Skeletal muscle satellite cell (primary cell): ENCODE measurements around the gene REPS1.

ENCODE experiments used
- H3K27me3 ChIP-seq: 2 replicates; pipeline ENCODE4 v1.7.0; 2013; ENCODE audit warnings: low read length; ENCODE audit not compliant: control insufficient read depth, insufficient read depth
- H3K36me3 ChIP-seq: 2 replicates; pipeline ENCODE4 v1.7.0; 2013; ENCODE audit warnings: mild to moderate bottlenecking, control low read depth, low read length; ENCODE audit not compliant: insufficient read depth
- H3K4me1 ChIP-seq: 2 replicates; pipeline ENCODE4 v1.7.0; 2013; ENCODE audit warnings: low read length; ENCODE audit not compliant: control insufficient read depth, insufficient read depth
- H3K4me2 ChIP-seq: 2 replicates; pipeline ENCODE4 v1.7.0; 2013; ENCODE audit warnings: mild to moderate bottlenecking, low read length
- H3K4me3 ChIP-seq: 2 replicates; pipeline ENCODE4 v1.7.0; 2013; ENCODE audit warnings: low read length
- H3K9ac ChIP-seq: 2 replicates; pipeline ENCODE4 v1.7.0; 2013; ENCODE audit warnings: mild to moderate bottlenecking, low read depth, low read length, moderate library complexity
- H3K9me3 ChIP-seq: replicated peaks from 2 replicates; pipeline ENCODE4 v1.7.0; 2013; ENCODE audit warnings: mild to moderate bottlenecking, control low read depth, low read length

REPS1 gene

GRCh38 chr6:139017227-139017626 is 29.2 kb upstream of the REPS1 start:
- Histone ChIP-seq H3K9me3 (no peaks in the 10 kb centered on the region), H3K36me3 (no peaks in the 10 kb centered on the region), H3K4me1 (no peaks in the 10 kb centered on the region), H3K4me3 (no peak overlapping the region), H3K4me2 (no peak overlapping the region), H3K27me3 (no peaks in the 10 kb centered on the region), H3K9ac (no peak overlapping the region)

- Histone ChIP-seq H3K4me1 (no peaks in the 10 kb centered on the region), H3K9ac (no peak overlapping the region), H3K27me3 (no peaks in the 10 kb centered on the region), H3K4me2 (no peak overlapping the region), H3K36me3 (no peaks in the 10 kb centered on the region), H3K4me3 (no peak overlapping the region), H3K9me3 (no peaks in the 10 kb centered on the region)
These were observed 28.5 kb upstream of the REPS1 start for GRCh38 chr6:139016337-139017213.

DNA sequence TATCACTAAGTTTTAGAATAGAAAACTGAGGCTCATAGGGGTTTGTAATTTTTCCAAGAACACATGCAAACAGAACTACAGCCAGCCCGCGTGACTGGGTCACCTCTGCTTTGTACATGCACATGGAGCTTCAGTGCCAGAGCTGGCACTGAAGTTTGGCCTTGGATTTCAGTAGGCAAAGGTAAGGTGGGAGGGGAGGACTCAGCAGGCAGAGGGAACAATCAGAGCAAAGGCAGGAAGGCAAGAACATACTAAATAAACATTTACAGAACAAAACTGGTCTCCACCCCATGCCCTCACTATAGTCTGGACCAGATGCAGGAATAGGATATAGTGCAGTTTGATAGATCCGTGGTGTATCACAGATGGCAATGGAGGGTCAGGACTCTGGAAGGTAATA is 26.9 kb upstream of the REPS1 start:
- H3K4me3 ChIP-seq: no peak overlapping the region
- H3K9ac ChIP-seq: no peak overlapping the region
- no peaks in the 10 kb centered on the region for H3K4me1 ChIP-seq
- H3K4me2 ChIP-seq: no peak overlapping the region
- no peaks in the 10 kb centered on the region for H3K9me3 ChIP-seq
- no peaks in the 10 kb centered on the region for H3K27me3 ChIP-seq
- H3K36me3 ChIP-seq: no peaks in the 10 kb centered on the region

DNA sequence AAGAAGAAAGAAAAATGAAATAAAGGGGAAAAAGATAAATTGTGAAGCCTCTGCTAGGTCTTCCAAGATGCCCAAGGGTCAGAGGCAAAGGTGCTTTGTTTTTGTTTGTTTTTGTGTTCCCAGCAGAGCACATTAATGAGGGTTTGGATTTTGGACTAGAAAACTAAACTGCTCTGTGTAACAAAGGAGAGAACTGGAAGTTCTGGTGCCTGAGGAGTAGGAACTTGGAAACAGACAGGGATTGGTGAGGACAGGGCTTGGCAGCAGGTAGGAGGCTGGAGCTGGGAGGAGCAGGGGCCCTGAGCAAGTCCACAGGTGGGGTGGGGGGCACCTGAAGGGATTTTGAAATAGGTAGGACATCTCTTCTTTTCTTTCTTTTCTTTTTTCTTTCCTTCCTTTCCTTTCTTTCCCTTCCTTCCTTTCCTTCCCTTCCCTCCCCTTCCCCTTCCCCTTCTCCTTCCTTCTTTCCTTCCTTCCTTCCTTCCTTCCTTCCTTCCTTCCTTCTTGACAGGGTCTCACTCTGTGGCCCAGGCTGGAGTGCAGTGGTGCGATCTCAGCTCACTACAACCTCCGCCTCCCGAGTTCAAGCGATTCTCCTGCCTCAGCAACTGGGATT is 25.2 kb upstream of the REPS1 start:
- H3K9me3 ChIP-seq: no peaks in the 10 kb centered on the region
- H3K27me3 ChIP-seq: no peaks in the 10 kb centered on the region
- no peak overlapping the region for H3K4me2 ChIP-seq
- no peak overlapping the region for H3K4me3 ChIP-seq
- H3K9ac ChIP-seq: no peak overlapping the region
- H3K4me1 ChIP-seq: no peaks in the 10 kb centered on the region
- H3K36me3 ChIP-seq: no peaks in the 10 kb centered on the region

- H3K27me3 ChIP-seq: no peaks in the 10 kb centered on the region
- H3K36me3 ChIP-seq: no peaks in the 10 kb centered on the region
- no peaks in the 10 kb centered on the region for H3K4me1 ChIP-seq
- H3K4me2 ChIP-seq: no peak overlapping the region
- no peaks in the 10 kb centered on the region for H3K9me3 ChIP-seq
- no peak overlapping the region for H3K9ac ChIP-seq
- no peak overlapping the region for H3K4me3 ChIP-seq
These were observed 23.9 kb upstream of the REPS1 start for GRCh38 chr6:139011980-139012379.

GRCh38 chr6:139010674-139011073 is 22.6 kb upstream of the REPS1 start:
- no peak overlapping the region for H3K4me2 ChIP-seq
- H3K9ac ChIP-seq: no peak overlapping the region
- no peaks in the 10 kb centered on the region for H3K4me1 ChIP-seq
- H3K9me3 ChIP-seq: no peaks in the 10 kb centered on the region
- no peaks in the 10 kb centered on the region for H3K27me3 ChIP-seq
- H3K36me3 ChIP-seq: no peaks in the 10 kb centered on the region
- no peak overlapping the region for H3K4me3 ChIP-seq

DNA sequence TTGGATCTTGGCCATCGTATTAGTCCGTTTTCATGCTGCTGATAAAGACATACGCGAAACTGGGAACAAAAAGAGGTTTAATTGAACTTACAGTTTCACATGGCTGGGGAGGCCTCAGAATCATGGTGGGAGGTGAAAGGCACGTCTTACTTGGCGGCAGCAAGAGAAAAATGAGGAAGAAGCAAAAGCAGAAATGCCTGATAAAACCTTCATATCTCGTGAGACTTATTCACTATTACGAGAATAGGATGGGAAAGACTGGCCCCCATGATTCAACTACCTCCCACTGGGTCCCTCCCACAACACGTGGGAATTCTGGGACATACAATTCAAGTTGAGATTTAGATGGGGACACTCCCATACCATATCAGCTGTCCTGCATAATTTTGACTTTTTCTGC is 20.1 kb upstream of the REPS1 start:
- Histone ChIP-seq H3K27me3 (no peaks in the 10 kb centered on the region), H3K36me3 (no peaks in the 10 kb centered on the region), H3K4me1 (no peaks in the 10 kb centered on the region), H3K4me2 (no peak overlapping the region), H3K9ac (no peak overlapping the region), H3K9me3 (no peaks in the 10 kb centered on the region), H3K4me3 (no peak overlapping the region)

- no peaks in the 10 kb centered on the region for H3K27me3 ChIP-seq
- H3K4me3 ChIP-seq: no peak overlapping the region
- H3K4me2 ChIP-seq: no peak overlapping the region
- H3K36me3 ChIP-seq: no peaks in the 10 kb centered on the region
- no peaks in the 10 kb centered on the region for H3K4me1 ChIP-seq
- no peaks in the 10 kb centered on the region for H3K9me3 ChIP-seq
- H3K9ac ChIP-seq: no peak overlapping the region
These were observed 19.4 kb upstream of the REPS1 start for GRCh38 chr6:139007428-139007827.

- Histone ChIP-seq H3K4me3 (no peak overlapping the region), H3K27me3 (no peaks in the 10 kb centered on the region), H3K9ac (no peak overlapping the region), H3K4me2 (no peak overlapping the region), H3K36me3 (no peaks in the 10 kb centered on the region), H3K9me3 (no peaks in the 10 kb centered on the region), H3K4me1 (no peaks in the 10 kb centered on the region)
These were observed 18.4 kb upstream of the REPS1 start for GRCh38 chr6:139006477-139006876.

GRCh38 chr6:139003751-139004150 is 15.7 kb upstream of the REPS1 start:
- Histone ChIP-seq H3K9me3 (no peaks in the 10 kb centered on the region), H3K9ac (no peak overlapping the region), H3K4me1 (no peaks in the 10 kb centered on the region), H3K27me3 (no peaks in the 10 kb centered on the region), H3K36me3 (no peaks in the 10 kb centered on the region), H3K4me3 (no peak overlapping the region), H3K4me2 (no peak overlapping the region)

- H3K4me3 ChIP-seq: no peak overlapping the region
- H3K4me2 ChIP-seq: no peak overlapping the region
- H3K27me3 ChIP-seq: no peaks in the 10 kb centered on the region
- no peaks in the 10 kb centered on the region for H3K4me1 ChIP-seq
- H3K36me3 ChIP-seq: no peaks in the 10 kb centered on the region
- H3K9ac ChIP-seq: no peak overlapping the region
- H3K9me3 ChIP-seq: no peaks in the 10 kb centered on the region
These were observed 12.1 kb upstream of the REPS1 start for GRCh38 chr6:138999949-139000725.
